Ovary (tissue), 3 donors: ENCODE results near the gene SMIM1.

Experiments
- EP300 ChIP-seq: sonication (generic); formaldehyde crosslinking; IDR thresholded peaks from one replicate; pipeline ENCODE4 v1.6.1; 2017; ENCODE audit warnings: antibody characterized with exemption
- POLR2A ChIP-seq: fragments of 450-650 bp; IDR thresholded peaks from one replicate; pipeline ENCODE4 v1.6.1; 2017; ENCODE audit warnings: antibody characterized with exemption, mild to moderate bottlenecking, moderate library complexity
- TF ChIP-seq, protein P1 (sequence below), 3 donors: fragments of 450-650 bp in 2 of 3; fragments of 200-600 bp in 1 of 3; IDR thresholded peaks; one replicate each; pipeline versions ENCODE4 v1.5.1 to v1.8.0; 2016 to 2022; ENCODE audit warnings: antibody characterized with exemption in 3 of 3, mild to moderate bottlenecking in 1 of 3
- donor health status: DM: no; HTN: no; CAD: no.

DNA sequence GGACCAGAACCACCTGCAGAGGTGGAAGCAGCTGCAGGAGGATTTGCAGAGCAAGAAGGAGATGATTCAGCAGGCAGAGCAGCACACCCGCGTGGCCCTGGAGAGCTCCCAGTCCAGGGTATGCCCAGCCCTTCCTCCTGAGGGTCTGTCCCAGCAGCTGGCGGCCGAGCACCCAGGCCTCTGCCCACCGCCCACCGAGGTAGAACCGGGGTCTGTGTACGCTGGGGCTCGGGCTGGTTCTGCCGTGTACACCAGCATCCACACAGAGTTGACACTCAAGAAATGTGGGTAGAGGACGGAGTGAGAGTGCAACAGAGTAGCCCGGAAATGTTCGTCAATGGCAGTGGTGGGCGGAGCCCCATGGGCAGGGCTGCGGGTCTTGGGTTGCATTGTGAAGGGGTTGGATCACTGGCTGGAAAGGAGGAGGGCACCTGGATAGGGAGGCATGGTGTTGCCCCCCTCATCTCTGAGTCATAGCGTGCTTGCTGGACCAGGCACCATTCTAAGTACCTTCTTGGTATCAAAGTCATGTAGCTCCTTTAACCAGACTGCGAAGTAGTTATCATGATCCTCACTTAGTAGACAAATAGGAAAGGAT lies 5.1 kb upstream of the SMIM1 start:
- TF ChIP-seq POLR2A (no peak), EP300 (no peak)
- TF ChIP-seq, protein P1, sequence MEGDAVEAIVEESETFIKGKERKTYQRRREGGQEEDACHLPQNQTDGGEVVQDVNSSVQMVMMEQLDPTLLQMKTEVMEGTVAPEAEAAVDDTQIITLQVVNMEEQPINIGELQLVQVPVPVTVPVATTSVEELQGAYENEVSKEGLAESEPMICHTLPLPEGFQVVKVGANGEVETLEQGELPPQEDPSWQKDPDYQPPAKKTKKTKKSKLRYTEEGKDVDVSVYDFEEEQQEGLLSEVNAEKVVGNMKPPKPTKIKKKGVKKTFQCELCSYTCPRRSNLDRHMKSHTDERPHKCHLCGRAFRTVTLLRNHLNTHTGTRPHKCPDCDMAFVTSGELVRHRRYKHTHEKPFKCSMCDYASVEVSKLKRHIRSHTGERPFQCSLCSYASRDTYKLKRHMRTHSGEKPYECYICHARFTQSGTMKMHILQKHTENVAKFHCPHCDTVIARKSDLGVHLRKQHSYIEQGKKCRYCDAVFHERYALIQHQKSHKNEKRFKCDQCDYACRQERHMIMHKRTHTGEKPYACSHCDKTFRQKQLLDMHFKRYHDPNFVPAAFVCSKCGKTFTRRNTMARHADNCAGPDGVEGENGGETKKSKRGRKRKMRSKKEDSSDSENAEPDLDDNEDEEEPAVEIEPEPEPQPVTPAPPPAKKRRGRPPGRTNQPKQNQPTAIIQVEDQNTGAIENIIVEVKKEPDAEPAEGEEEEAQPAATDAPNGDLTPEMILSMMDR (IDR thresholded peaks at IDR 0.05) = no peak
